Kidney (tissue), 14 donors: ENCODE results near the gene SLCO3A1. TPM values are rescaled to one million over a fixed set of nuclear protein-coding genes. Genes with fewer than 3 reads are reported as not detected.

ENCODE experiments used
- DNase-seq, 5 donors: peaks; one replicate each; pipeline ENCODE4 v3.0.0-alpha.2; 2013 to 2020
- FAIRE-seq: peaks from 2 replicates; lab custom pipeline; 2012; peaks lifted over from hg19 to GRCh38; lab: Jason Lieb, UNC
- H3K27ac ChIP-seq, 2 donors: one replicate each; pipeline ENCODE4 v1.7.0; 2013; ENCODE audit warnings: low read depth in 2 of 2, low read length in 2 of 2, inconsistent platforms in 1 of 2
- H3K27me3 ChIP-seq: one replicate; pipeline ENCODE4 v1.7.1; 2013; ENCODE audit warnings: low read length, inconsistent platforms; ENCODE audit not compliant: control insufficient read depth, insufficient read depth
- H3K36me3 ChIP-seq, 3 donors: one replicate each; pipeline versions ENCODE4 v1.7.0 to v1.7.1; 2013; ENCODE audit warnings: low read length in 3 of 3, control low read depth in 1 of 3, inconsistent platforms in 1 of 3; ENCODE audit not compliant: insufficient read depth in 3 of 3, control insufficient read depth in 2 of 3
- H3K4me1 ChIP-seq, 3 donors: one replicate each; pipeline versions ENCODE4 v1.7.0 to v1.7.1; 2013; ENCODE audit warnings: low read length in 3 of 3, inconsistent platforms in 1 of 3, low read depth in 1 of 3; ENCODE audit not compliant: control insufficient read depth in 2 of 3, insufficient read depth in 2 of 3
- H3K4me3 ChIP-seq, 3 donors: one replicate each; pipeline versions ENCODE4 v1.7.0 to v1.8.1; 2013; ENCODE audit warnings: low read length in 3 of 3, control low read depth in 1 of 3, inconsistent platforms in 1 of 3
- H3K9ac ChIP-seq, 3 donors: one replicate each; pipeline versions ENCODE4 v1.7.0 to v1.7.1; 2013; ENCODE audit warnings: low read length in 3 of 3, control low read depth in 1 of 3, inconsistent platforms in 1 of 3
- H3K9me3 ChIP-seq, 3 donors: one replicate each; pipeline versions ENCODE4 v1.7.0 to v1.7.1; 2013; ENCODE audit warnings: low read length in 3 of 3, control low read depth in 1 of 3, inconsistent platforms in 1 of 3; ENCODE audit not compliant: control insufficient read depth in 2 of 3, insufficient read depth in 1 of 3
- intact Hi-C: fragments of 100-400 bp; cut with DNase I; formaldehyde crosslinking; loops from one replicate; pipeline ENCODE4 v1.11.1; 2022
- polyA plus RNA-seq: library from polyadenylated mRNA; stranded (reverse); fragments of 350-450 nt; fragmentation: Illumina TruSeq; extraction: RNeasy Lipid Tissue Mini Kit (QIAGEN cat#74804); gene quantifications from one replicate; pipeline ENCODE4 v1.2.3, GENCODE V29; 2014; ENCODE audit warnings: low read depth, low replicate concordance; ENCODE audit not compliant: insufficient read depth
- total RNA-seq: library from RNA; stranded (reverse); fragmentation: NEBNext Ultra II Directional; extraction: Animal tissue kit (Norgen Biotek cat#: 25700); gene quantifications from one replicate; pipeline ENCODE4 v1.2.1, GENCODE V29; 2021
- TF ChIP-seq, protein P1 (sequence below): IDR thresholded peaks from 3 replicates; pipeline ENCODE4 v1.5.1; 2012; ENCODE audit warnings: mild to moderate bottlenecking, moderate library complexity, borderline replicate concordance; ENCODE audit not compliant: insufficient read depth; ENCODE audit errors: extremely low read depth
- donor health status: control.
- donor health status: control.
- donor health status: control.
- donor health status: control.
- donor health status: control.
- donor health status: DM: yes; HTN: yes; CAD: no.
- donor health status: Normal renal cell carcinoma (clear cell type).

The SLCO3A1 gene
- total and polyA plus RNA-seq, 2 donors from 2014 or later: 12.8 to 59.4 TPM

DNA sequence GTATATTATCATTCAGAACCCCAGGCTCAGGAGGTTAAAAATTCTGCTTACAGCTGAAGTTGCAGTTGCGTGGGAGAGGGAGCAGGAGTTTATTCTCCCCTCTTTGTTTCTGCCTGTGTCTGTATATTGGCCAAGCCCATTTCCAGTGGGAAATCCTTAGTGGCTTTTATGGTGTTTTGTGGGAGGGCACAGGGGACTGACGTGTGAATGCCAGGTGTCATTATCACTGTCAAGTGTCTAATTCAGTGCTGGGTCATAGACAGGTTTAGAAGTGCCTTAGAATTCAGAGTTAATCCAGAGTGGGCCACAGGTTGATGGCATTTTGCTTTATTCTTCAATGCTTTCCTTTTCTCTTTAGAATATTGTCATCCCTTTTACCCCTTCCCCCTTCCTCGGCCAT, 33.4 kb downstream of the SLCO3A1 start:
- DNase-seq (no peak), FAIRE-seq (no peak)
- Histone ChIP-seq H3K9ac (no peak overlapping the region), H3K9me3 (no peaks in the 10 kb centered on the region), H3K27me3 (no peaks in the 10 kb centered on the region), H3K4me1 (no peaks in the 10 kb centered on the region), H3K36me3 (no peaks in the 10 kb centered on the region), H3K27ac (no peak overlapping the region), H3K4me3 (no peak overlapping the region)
- intact Hi-C loops: no loop called here
- TF ChIP-seq, protein P1, sequence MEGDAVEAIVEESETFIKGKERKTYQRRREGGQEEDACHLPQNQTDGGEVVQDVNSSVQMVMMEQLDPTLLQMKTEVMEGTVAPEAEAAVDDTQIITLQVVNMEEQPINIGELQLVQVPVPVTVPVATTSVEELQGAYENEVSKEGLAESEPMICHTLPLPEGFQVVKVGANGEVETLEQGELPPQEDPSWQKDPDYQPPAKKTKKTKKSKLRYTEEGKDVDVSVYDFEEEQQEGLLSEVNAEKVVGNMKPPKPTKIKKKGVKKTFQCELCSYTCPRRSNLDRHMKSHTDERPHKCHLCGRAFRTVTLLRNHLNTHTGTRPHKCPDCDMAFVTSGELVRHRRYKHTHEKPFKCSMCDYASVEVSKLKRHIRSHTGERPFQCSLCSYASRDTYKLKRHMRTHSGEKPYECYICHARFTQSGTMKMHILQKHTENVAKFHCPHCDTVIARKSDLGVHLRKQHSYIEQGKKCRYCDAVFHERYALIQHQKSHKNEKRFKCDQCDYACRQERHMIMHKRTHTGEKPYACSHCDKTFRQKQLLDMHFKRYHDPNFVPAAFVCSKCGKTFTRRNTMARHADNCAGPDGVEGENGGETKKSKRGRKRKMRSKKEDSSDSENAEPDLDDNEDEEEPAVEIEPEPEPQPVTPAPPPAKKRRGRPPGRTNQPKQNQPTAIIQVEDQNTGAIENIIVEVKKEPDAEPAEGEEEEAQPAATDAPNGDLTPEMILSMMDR: no peak

DNA sequence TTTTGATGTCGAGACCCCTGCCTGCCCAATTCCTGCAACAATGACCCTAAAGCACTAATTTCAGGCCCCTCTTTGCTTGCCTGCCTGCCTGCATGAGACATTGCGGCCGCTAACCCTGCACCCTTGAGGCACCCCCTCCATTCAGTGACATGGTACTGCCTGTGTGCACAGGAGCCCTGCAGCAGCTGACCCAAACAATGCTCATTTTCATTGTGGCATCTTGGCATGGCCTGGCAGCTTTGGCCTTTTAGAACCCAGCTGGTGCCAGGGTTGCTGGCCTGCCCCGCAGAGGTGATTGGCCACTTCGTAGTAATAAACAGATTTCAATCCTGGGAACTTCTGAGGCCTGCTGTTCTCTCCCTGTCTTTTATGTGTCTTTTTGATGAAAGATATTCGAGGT, 33.8 kb downstream of the SLCO3A1 start:
- Histone ChIP-seq H3K9ac (no peak overlapping the region), H3K36me3 (no peaks in the 10 kb centered on the region), H3K4me1 (no peaks in the 10 kb centered on the region), H3K27me3 (no peaks in the 10 kb centered on the region), H3K9me3 (no peaks in the 10 kb centered on the region), H3K4me3 (no peak overlapping the region), H3K27ac (no peak overlapping the region)
- TF ChIP-seq, protein P1: no peak
- intact Hi-C loops: no loop called here
- FAIRE-seq: no peak
- no peak for DNase-seq

DNA sequence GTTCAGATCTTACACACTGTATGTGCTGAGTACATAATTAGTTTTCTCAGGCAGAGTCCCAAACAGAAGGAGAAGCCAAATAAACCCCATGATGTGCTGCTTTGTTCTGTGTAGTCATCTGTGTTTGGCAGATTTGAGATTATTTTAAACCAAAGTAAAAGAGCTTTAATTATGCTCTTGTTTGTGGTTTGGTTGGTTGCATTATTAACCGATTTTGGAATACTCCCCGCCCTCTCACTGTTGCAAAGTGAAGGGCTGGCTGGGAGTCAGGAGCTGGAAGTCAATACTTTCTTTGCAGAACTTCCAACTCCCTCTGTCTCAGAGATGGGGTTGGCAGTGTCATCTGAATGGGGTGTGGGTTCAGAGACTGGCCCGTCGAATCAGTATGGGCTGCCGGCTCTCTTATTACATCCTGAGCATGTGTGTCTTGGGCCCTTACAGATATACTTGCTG, 34.4 kb downstream of the SLCO3A1 start:
- DNase-seq (no peak), FAIRE-seq (no peak)
- TF ChIP-seq, protein P1: no peak
- H3K9me3 ChIP-seq: peaks cover 0 to 2% (median 0%) of the 10 kb centered on the region in 3 donors
- H3K27ac ChIP-seq: no peak overlapping the region
- H3K36me3 ChIP-seq: no peaks in the 10 kb centered on the region
- H3K4me1 ChIP-seq: no peaks in the 10 kb centered on the region
- no peak overlapping the region for H3K9ac ChIP-seq
- intact Hi-C loops: no loop called here
- H3K4me3 ChIP-seq: no peak overlapping the region
- no peaks in the 10 kb centered on the region for H3K27me3 ChIP-seq
